GM19467 (cell line): ENCODE data around the gene ARL4D.
"Not testable (repeated sequence)": the region's sequence is repeated elsewhere in the genome, so short reads cannot be mapped to it uniquely, and the experiment has no call there.

Experiments used
- ATAC-seq: cut with Tn5 transposase; IDR thresholded peaks from one replicate; pipeline ENCODE4 v1.9.1; 2021; ENCODE audit warnings: mild to moderate bottlenecking, moderate library complexity; ENCODE audit not compliant: unreplicated experiment

The ARL4D gene

GRCh38 chr17:43398724-43399595, at the start of gene ARL4D:
Gene ARL4D (plus strand): TSS chr17:43398993. CDS start chr17:43399733, 740 bp downstream.
- no peak for ATAC-seq

- no peak for ATAC-seq
Observed at GRCh38 chr17:43349142-43349541, 49.7 kb upstream of the ARL4D start.

GRCh38 chr17:43350888-43351361, 47.9 kb upstream of the ARL4D start:
- ATAC-seq = no peak

- ATAC-seq = no peak
Observed at GRCh38 chr17:43351691-43352090, 47.1 kb upstream of the ARL4D start.

- ATAC-seq = no peak
Observed at GRCh38 chr17:43352579-43353331, 46.0 kb upstream of the ARL4D start.

GRCh38 chr17:43353393-43353792, 45.4 kb upstream of the ARL4D start:
- no peak for ATAC-seq

GRCh38 chr17:43354371-43354770, 44.4 kb upstream of the ARL4D start:
- no peak for ATAC-seq

GRCh38 chr17:43356450-43356849, 42.3 kb upstream of the ARL4D start:
- ATAC-seq = no peak

- ATAC-seq = no peak
Observed at GRCh38 chr17:43356999-43357398, 41.8 kb upstream of the ARL4D start.

- ATAC-seq = no peak
Observed at GRCh38 chr17:43359469-43360110, 39.2 kb upstream of the ARL4D start.

- peak; percentile 27 for ATAC-seq
Observed at GRCh38 chr17:43360376-43360738, 38.4 kb upstream of the ARL4D start.

GRCh38 chr17:43360739-43361505, 37.9 kb upstream of the ARL4D start:
- ATAC-seq = peak; percentile 62

- no peak for ATAC-seq
Observed at GRCh38 chr17:43363181-43363925, 35.4 kb upstream of the ARL4D start.

GRCh38 chr17:43363926-43364285, 34.9 kb upstream of the ARL4D start:
- ATAC-seq = no peak

- ATAC-seq = no peak
Observed at GRCh38 chr17:43365356-43365755, 33.4 kb upstream of the ARL4D start.

- ATAC-seq = not testable (repeated sequence)
Observed at GRCh38 chr17:43365921-43366320, 32.9 kb upstream of the ARL4D start.

GRCh38 chr17:43366891-43367736, 31.7 kb upstream of the ARL4D start:
- ATAC-seq = no peak

GRCh38 chr17:43367737-43368242, 31.0 kb upstream of the ARL4D start:
- peak; percentile 32 for ATAC-seq
